ENCODE results near the gene PPP4R4. TPM values are rescaled to one million over a fixed set of nuclear protein-coding genes. Genes with fewer than 3 reads are reported as not detected.

PPP4R4 gene
- total RNA-seq, 1 experiment from 2014 or later: 3.9 TPM

DNA sequence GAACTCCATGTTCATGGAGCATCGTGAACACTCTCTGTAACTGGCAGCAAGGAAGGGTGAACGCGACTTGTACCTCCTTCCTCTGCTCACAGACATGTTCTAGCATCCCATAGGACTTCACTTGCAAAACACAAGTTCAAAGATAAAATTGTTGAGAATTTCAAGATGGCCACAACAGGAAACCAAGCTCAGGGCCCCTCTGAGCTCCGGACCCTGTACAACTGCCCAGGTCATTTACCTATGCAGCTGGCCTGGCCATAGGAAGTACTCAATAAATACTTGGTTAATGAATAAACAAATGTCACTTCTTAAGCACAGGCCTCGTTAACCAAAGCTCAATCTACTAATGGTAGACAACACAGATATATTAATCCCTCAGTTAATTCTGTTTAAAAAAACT, 11.7 kb upstream of the PPP4R4 start:
- H3K9me3 ChIP-seq (ENCODE audit: control insufficient read depth, low read depth, low read length): no peaks in the 10 kb centered on the region
- no peak overlapping the region for H3K14ac ChIP-seq (ENCODE audit: insufficient read depth, low read length)
- no CpG with 5 or more reads among the region's 5 CpGs for WGBS (ENCODE audit: extremely low coverage, insufficient read length, low lambda C conversion rate)
- no peak overlapping the region for H2BK12ac ChIP-seq (ENCODE audit: insufficient read length, low read depth, low read length)
- no peaks in the 10 kb centered on the region for H3K79me1 ChIP-seq (ENCODE audit: insufficient read depth, low read depth, low read length, poor library complexity, severe bottlenecking)
- H3K4me3 Mint-ChIP-seq: no peak overlapping the region
- H3K4ac ChIP-seq (ENCODE audit: low read depth, low read length): no peak overlapping the region
- H2BK15ac ChIP-seq (ENCODE audit: low read depth, low read length): no peak overlapping the region
- no peak overlapping the region for H2BK120ac ChIP-seq (ENCODE audit: low read depth, low read length, poor library complexity, severe bottlenecking)
- H3K36me3 Mint-ChIP-seq (ENCODE audit: insufficient read depth in 1 of 3, low read depth in 3 of 3): no peaks in the 10 kb centered on the region
- H3K79me2 ChIP-seq (ENCODE audit: insufficient read depth, low read length): no peaks in the 10 kb centered on the region
- no peaks in the 10 kb centered on the region for H3K23me2 ChIP-seq (ENCODE audit: insufficient read length, low read depth, low read length, poor library complexity, severe bottlenecking)
- TF ChIP-seq, protein P1, sequence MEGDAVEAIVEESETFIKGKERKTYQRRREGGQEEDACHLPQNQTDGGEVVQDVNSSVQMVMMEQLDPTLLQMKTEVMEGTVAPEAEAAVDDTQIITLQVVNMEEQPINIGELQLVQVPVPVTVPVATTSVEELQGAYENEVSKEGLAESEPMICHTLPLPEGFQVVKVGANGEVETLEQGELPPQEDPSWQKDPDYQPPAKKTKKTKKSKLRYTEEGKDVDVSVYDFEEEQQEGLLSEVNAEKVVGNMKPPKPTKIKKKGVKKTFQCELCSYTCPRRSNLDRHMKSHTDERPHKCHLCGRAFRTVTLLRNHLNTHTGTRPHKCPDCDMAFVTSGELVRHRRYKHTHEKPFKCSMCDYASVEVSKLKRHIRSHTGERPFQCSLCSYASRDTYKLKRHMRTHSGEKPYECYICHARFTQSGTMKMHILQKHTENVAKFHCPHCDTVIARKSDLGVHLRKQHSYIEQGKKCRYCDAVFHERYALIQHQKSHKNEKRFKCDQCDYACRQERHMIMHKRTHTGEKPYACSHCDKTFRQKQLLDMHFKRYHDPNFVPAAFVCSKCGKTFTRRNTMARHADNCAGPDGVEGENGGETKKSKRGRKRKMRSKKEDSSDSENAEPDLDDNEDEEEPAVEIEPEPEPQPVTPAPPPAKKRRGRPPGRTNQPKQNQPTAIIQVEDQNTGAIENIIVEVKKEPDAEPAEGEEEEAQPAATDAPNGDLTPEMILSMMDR (conservative IDR thresholded peaks at IDR 0.05): no peak
- H3K27ac Mint-ChIP-seq: no peak overlapping the region
- no peak overlapping the region for H3K27ac ChIP-seq (ENCODE audit: insufficient read length, low read depth, low read length)
- 0 out of 2 replicates have a peak, but pooled peaks cover 2% of the 10 kb centered on the region for H3K4me1 ChIP-seq (ENCODE audit: insufficient read depth, low read length)
- no peak overlapping the region for H3K4me2 ChIP-seq (ENCODE audit: insufficient read depth, insufficient read length, low read length)
- peaks cover 4% of the 10 kb centered on the region for H3K27me3 Mint-ChIP-seq (ENCODE audit: low read depth)
- H4K8ac ChIP-seq (replicated peaks; ENCODE audit: insufficient read length, low read depth, low read length): no peak overlapping the region
- H3K18ac ChIP-seq (ENCODE audit: insufficient read length, low read depth, low read length): no peak overlapping the region
- H2AFZ ChIP-seq (ENCODE audit: low read length): no peak overlapping the region
- no peak overlapping the region for H2BK5ac ChIP-seq (ENCODE audit: insufficient read length, low read length)
- H3K56ac ChIP-seq (ENCODE audit: insufficient read length, low read depth, low read length): no peak overlapping the region
- no peak overlapping the region for H4K91ac ChIP-seq (ENCODE audit: insufficient read length, low read depth, low read length)
- H4K20me1 ChIP-seq (ENCODE audit: control insufficient read depth, insufficient read depth, insufficient read length): no peaks in the 10 kb centered on the region
- DNase-seq: no peak
- no peak overlapping the region for H3K23ac ChIP-seq (ENCODE audit: insufficient read length, low read depth, low read length)
- no peaks in the 10 kb centered on the region for H3K9me3 Mint-ChIP-seq
- no peak overlapping the region for H2BK20ac ChIP-seq (ENCODE audit: low read depth, low read length, poor library complexity, severe bottlenecking)
- no peak overlapping the region for H3K9ac ChIP-seq (ENCODE audit: extremely low read depth, insufficient read length, low read length)
- no peak overlapping the region for H4K5ac ChIP-seq (ENCODE audit: insufficient read length, low read depth, low read length)
- no peaks in the 10 kb centered on the region for H3K27me3 ChIP-seq (ENCODE audit: insufficient read depth, low read length)
- H3K4me1 Mint-ChIP-seq: peaks cover 20 to 24% of the 10 kb centered on the region in 2 experiments
- no peak overlapping the region for H3T11ph ChIP-seq (ENCODE audit: low read length)
- no peak overlapping the region for H2AK5ac ChIP-seq (ENCODE audit: insufficient read length, low read length)
